Measurements from ENCODE around the gene C18orf63.
"Not testable (repeated sequence)": the region's sequence is repeated elsewhere in the genome, so short reads cannot be mapped to it uniquely, and the experiment has no call there.

The C18orf63 gene

DNA sequence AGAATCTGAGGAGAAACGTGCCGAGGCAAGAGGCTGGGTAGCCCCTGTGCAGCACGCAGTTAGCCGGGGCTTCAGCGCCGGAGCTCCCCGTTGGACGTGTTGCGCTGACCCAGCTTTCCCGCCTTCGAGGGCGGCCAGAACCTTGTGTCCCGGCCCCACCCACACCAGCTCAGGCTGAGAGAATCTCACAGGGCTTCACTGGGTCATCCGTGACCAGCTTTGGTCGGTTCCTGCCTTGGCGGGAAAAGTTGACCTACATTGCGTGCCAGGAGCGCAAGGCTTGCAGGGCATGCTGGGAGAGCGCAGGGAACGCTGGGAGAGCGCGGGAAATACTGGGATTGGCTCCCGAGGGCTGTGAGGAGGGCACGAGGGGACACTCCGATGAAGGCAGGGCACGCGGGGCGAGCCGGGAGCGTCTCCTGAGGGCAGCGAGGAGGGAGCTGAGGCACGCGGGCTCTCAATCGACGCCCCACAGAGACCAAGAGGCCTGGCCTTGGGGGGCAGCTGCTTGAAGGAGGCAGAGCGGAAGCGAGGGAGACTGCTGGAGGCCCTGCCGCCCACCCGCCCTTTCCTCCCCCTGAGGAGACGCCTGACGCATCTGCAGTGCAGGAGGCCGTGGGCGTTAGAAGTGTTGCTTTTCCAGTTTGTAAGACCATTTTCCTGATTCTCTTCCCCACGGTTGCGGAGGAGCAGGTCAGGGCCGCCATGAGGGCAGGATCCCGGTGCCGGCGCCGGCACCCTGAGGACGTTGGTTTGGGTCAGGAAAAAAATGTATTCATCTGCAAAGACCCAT, at the start of gene C18orf63:
C18orf63 (plus strand) TSS at position 376 of the 793 bp plus-strand sequence. CDS start 2,027 bp downstream, outside the sequence.
- no peak for DNase-seq (ENCODE audit: low spot score)

- no peak for DNase-seq (ENCODE audit: low spot score)
These were observed 49.5 kb upstream of the C18orf63 start for GRCh38 chr18:74266161-74266560.

GRCh38 chr18:74268175-74268574, 47.5 kb upstream of the C18orf63 start:
- DNase-seq (ENCODE audit: low spot score), result no peak

DNA sequence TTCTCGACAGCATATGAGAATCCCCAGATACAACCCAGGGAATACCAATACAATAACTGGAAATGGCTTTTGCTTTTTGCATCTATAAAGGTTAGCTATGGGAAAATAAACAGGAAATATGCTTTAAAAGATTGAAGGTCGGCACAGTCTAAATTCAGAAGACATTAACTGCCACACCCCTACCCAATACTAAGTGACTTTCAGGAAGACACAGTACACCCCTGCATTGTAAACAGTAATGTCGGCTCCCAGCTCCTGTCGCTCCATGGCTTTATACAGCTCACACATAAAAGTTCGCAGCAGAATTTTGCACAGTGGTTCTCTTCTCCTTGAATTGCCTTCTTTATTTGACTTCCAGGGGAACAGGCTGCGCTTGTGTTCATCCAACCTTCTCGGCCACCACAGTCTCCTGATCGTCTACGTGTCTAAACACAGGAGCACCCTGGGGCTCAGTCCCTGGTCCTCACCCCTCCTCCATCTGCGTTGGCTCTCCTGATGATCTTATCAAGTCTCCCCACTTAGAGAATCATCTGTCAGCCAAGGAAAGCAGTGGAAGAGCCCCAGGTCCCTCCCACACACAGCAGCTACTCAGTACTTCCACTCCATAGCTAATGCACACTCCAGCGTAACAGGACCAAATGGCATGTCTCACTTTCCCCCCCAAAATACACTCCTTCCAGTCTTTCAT, 46.6 kb upstream of the C18orf63 start:
- DNase-seq (ENCODE audit: low spot score), result no peak

DNA sequence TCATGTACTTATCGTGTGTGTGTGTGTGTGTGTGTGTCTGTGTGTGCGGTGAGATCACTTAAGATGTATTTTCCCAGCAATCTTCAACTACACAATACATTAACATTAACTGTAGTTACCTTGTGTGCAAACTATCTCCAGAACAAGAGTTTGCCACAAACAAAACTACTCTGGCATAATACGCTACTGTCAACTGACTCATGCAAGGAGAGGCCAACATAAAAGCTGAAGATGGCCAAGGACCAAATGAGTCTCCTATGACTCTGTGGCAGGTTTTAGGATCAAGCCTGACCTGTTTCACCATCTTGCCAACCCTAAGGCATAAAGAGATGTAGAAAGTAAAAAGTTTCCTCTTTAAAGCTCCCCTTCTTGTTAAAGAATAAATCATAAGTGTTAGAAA, 44.0 kb upstream of the C18orf63 start:
- DNase-seq (ENCODE audit: low spot score), result peak; percentile 43

DNA sequence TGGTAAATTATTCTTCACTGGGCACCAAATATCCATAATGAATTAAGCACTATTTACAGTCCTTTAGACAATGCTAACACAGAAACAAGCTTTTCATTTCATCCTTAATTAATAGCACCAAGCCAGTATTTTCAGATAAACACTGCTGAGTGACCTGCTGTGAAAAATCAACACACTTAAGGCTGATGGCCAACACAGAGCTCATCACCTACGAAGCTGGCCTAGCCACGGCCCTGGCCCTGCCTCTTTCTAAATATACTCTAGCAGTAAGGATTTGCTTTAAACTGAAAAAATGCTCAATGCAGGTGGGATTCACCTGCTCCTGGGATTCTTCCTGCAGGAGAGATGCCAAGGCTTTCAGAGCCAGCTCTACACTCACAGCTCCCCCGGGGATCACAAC, 42.2 kb upstream of the C18orf63 start:
- DNase-seq (ENCODE audit: low spot score), result no peak

- no peak for DNase-seq (ENCODE audit: low spot score)
These were observed 40.9 kb upstream of the C18orf63 start for GRCh38 chr18:74274700-74275099.

- no peak for DNase-seq (ENCODE audit: low spot score)
These were observed 39.9 kb upstream of the C18orf63 start for GRCh38 chr18:74275736-74276135.

DNA sequence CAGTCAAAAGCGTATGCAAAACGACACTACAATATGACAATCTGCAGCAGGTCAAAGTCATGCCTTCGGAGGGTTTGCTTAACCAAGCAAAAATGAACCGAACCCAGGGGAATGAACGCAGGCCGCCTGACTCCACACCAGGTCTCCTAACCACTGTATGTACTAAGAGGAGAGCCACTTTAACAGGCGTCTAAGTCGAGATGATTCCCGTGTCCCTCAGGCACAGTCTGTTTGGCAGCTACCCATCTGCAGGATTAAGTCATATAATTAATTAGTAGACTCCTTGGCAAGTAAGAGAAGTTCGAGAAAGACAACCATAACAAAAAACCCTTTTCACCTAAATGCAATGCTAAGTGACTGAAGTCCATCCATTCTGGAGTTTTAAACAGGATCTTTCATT, 39.0 kb upstream of the C18orf63 start:
- no peak for DNase-seq (ENCODE audit: low spot score)

DNA sequence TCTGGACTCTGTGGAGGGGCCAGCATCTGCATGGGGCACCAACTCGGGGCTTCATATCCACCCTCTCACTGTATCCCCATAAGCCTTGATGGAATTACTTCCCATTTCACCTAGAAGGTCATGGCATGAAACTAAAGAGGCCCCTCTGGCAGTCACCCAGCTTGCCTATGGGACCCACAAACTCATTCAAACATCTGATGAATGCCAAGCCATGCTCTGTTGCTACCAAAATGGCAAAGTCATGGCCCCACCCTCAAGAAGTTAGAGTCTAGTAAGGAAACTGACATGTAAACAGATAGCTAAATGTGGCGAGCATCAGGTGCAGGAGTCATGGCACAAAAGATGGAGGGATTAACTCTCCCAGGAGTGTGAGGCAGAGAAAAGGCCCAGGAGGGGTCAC, 38.3 kb upstream of the C18orf63 start:
- no peak for DNase-seq (ENCODE audit: low spot score)

DNA sequence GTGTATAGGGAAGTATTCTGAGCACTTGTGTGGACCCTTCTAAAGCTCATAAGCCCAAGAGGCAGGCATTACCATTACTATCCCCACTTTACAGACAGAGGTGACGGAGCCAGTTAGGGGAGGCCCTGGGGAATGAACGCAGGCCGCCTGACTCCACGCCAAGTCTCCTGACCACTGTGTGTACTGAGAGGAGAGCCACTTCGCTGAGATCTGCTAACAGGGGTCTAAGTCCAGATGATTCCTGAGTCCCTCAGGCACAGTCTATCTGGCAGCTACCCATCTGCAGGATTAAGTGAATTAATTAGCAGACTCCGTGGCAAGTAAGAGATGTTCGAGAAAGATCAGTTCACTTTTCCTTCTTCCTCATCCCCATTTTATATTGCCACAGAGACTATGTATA, 37.6 kb upstream of the C18orf63 start:
- DNase-seq (ENCODE audit: low spot score), result no peak

- no peak for DNase-seq (ENCODE audit: low spot score)
These were observed 36.7 kb upstream of the C18orf63 start for GRCh38 chr18:74278983-74279382.

GRCh38 chr18:74281011-74281979, 34.3 kb upstream of the C18orf63 start:
- DNase-seq (ENCODE audit: low spot score), result no peak

DNA sequence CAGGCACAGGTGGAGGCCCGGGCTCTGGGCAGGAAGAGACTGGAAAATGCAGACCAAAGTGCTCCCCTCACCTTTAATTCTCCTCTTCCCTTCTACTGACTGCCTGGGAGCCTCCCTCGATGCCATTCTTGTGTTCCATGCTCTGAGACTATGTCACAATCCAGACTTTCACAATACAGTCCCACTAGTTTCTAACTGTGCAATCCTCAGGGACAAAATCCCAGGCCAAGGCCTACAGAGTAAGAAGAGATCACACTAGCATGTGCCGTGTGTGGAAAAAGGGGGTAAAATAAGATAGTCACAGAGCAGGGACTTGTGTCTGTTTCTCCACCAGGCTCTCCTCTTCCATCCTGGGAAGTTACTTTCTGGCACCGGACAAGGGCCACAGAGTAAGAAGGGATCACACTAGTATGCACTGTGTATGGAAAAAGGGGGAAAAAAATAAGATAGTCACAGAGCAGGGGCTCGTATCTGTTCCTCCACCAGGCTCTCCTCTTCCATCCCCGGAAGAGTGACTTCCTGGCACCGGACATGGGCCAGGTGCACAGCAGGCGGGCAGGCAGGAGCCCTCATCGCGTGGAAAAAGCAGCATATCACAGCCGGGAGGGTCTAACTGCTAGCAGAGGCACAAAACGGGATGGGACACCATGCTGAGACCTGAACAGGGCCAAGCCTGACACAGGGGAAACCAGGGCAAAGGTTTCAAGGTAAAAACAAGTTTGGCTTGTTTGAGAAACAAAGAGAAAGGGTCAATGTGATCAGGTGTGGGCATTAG, 33.5 kb upstream of the C18orf63 start:
- peak; percentile 59 for DNase-seq (ENCODE audit: low spot score)

- DNase-seq (ENCODE audit: low spot score), result no peak
These were observed 32.7 kb upstream of the C18orf63 start for GRCh38 chr18:74282755-74283554.

DNA sequence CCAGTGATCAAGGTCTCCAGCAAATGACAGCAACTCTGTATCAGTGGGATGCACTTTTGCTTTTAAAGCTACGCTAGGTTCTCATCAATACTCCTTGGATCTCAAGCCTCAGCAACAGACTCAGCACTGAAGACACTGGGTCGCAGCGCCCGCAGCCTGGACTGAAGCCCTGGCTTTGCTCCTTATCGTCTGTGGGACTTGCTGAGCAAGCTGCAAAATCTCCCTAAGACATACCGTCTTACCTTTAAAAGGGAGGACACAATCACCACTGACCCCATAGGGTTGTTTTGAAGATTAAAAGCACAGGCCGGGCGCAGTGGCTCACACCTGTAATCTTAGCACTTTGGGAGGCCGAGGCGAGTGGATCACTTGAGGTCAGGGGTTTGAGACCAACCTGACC, 32.0 kb upstream of the C18orf63 start:
- no peak for DNase-seq (ENCODE audit: low spot score)

DNA sequence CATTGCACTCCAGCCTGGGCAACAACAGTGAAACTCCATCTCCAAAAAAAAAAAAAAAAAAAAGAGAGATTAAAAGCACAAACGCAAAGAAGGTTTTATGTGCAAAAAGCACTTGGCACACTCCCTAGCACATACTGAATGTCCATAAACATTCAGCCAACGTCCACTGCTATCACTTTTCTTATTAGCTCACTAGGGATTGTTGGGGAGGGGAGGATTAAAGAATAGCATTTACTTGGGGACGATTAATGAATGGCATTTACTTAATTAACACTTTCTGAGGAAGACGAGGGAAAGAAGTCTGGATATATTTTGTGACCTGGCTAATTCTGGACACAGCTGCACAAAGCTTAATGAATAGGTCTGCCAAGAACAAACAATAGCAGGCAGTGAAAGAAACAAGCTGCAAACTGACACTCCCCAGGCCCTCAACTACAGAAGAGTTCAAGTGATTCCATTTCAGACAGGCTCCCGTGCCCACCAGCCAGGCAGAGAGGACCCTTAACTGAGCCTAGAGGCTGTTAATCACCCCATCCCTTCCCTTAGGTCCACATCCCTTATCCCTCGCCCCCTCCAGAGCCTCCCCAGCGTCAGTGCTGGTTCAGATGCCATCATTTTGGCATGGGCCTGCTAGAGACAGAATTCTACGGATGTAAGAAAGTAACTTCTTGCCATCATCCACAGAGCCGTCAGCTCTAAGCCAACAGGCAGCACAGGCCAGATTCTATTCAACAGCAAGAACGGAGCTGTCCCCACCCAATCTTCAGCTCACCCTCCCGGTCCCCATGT, 31.3 kb upstream of the C18orf63 start:
- DNase-seq (ENCODE audit: low spot score), result no peak

GRCh38 chr18:74284980-74285355, 30.7 kb upstream of the C18orf63 start:
- no peak for DNase-seq (ENCODE audit: low spot score)

DNA sequence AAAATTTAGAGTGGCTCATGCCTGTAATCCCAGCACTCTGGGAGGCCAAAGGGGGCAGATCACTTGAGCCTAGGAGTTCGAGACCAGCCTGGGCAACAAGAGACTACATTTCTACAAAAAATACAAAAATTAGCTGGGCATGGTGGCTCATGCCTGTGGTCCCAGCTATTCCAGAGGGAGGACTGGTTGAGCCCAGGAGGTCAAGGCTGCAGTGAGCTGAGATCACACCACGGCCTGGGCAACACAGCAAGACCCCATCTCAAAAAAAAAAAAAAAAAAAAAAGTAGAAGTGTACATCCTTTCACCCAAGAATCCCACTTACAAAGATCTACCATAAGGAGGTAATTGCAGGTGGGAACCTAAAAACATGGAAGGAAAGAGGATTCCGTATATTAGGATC, 30.1 kb upstream of the C18orf63 start:
- DNase-seq (ENCODE audit: low spot score), result not testable (repeated sequence)

Measured in AG20443 (cell line).